Left ventricle myocardium inferior (tissue), 1 donor: ENCODE measurements around the gene SLC20A1. TPM values are rescaled to one million over a fixed set of nuclear protein-coding genes. Genes with fewer than 3 reads are reported as not detected.

Experiments
- DNase-seq: peaks from one replicate; pipeline ENCODE4 v3.0.0-alpha.2; 2020
- H3K27ac ChIP-seq: fragments of 200-600 bp; replicated peaks from 2 replicates; pipeline ENCODE4 v1.8.0; 2021
- H3K27me3 ChIP-seq: fragments of 200-600 bp; 2 replicates; pipeline ENCODE4 v1.8.0; 2021; ENCODE audit warnings: low read depth
- H3K36me3 ChIP-seq: fragments of 200-600 bp; 2 replicates; pipeline ENCODE4 v1.8.0; 2021
- H3K4me1 ChIP-seq: fragments of 200-600 bp; 2 replicates; pipeline ENCODE4 v1.8.0; 2021
- H3K4me3 ChIP-seq: fragments of 200-600 bp; 2 replicates; pipeline ENCODE4 v1.8.0; 2021; ENCODE audit warnings: mild to moderate bottlenecking, moderate library complexity
- H3K9me3 ChIP-seq: fragments of 200-600 bp; replicated peaks from 2 replicates; pipeline ENCODE4 v1.8.0; 2021
- CTCF ChIP-seq: fragments of 200-600 bp; IDR thresholded peaks from 2 replicates; pipeline ENCODE4 v1.8.0; 2021; ENCODE audit warnings: antibody characterized with exemption, mild to moderate bottlenecking, borderline replicate concordance
- intact Hi-C: fragments of 100-400 bp; cut with micrococcal nuclease; formaldehyde crosslinking; loops from one replicate; pipeline ENCODE4 v1.11.0; 2022
- total RNA-seq: library from RNA; stranded (reverse); fragmentation: NEBNext Ultra II Directional; extraction: Animal tissue kit (Norgen Biotek cat#: 25700); gene quantifications from one replicate; pipeline ENCODE4 v1.2.1, GENCODE V29; 2021
- donor health status: DM: no; HTN: yes; CAD: no; lungs with severe emphysema.

SLC20A1 gene
- total RNA-seq, 1 donor from 2014 or later = 10.5 TPM

GRCh38 chr2:112629224-112629623 lies 16.5 kb upstream of the SLC20A1 start:
- TF ChIP-seq CTCF = no peak
- Histone ChIP-seq H3K4me1 (peaks cover 40% of the 10 kb centered on the region), H3K4me3 (no peak overlapping the region), H3K27me3 (peaks cover 15% of the 10 kb centered on the region), H3K27ac (no peak overlapping the region), H3K36me3 (no peaks in the 10 kb centered on the region), H3K9me3 (no peaks in the 10 kb centered on the region)
- no peak for DNase-seq
- intact Hi-C loops = loop anchor here (10.0 kb wide), 2 partner anchors 56 to 96 kb away; partner anchors contain the start of gene NT5DC4

DNA sequence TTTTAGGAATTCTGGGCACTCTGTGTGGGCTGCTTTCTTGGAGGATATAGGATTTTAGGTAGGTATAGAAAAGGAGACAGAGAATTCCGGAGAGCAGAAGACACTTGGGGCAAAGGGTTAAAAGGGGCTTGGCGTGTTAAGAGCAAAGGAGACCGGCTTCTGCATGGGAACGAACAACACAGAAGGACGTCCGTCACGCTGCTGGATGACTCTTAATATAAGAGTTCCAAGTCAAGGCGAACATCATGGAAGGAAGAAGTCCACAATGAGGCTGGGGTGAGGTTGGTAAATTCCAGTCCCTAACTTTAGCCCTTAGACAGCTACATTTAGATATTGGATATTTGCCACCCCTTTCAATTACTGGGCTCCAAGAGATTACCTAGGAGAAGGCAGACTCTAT lies 15.9 kb upstream of the SLC20A1 start:
- Histone ChIP-seq H3K9me3 (no peaks in the 10 kb centered on the region), H3K36me3 (no peaks in the 10 kb centered on the region), H3K27me3 (peaks cover 15% of the 10 kb centered on the region), H3K4me1 (peaks cover 40% of the 10 kb centered on the region), H3K27ac (no peak overlapping the region), H3K4me3 (no peak overlapping the region)
- intact Hi-C loops = loop anchor here (10.0 kb wide), 2 partner anchors 55 to 95 kb away; partner anchors contain the start of gene NT5DC4
- DNase-seq = no peak
- TF ChIP-seq CTCF = no peak

DNA sequence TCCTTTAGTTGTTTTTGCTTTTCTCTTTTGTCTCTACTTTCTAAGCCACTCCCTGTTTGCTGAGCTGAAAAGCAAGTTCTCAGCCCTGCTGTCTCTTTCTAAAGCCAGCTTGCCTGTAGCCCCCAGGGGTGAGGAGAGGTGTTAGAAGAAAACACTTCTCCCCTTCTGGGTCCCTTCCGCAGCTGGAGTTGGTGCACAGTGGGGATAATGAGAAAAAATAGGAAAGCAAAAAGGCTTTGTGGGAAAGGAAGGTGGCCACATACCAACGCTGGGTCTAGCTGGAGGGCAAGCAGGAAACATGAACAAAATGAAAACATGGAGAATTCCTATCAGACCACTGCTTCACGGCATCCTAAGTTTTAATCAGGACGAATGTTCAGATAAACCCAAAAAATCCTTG lies 15.5 kb upstream of the SLC20A1 start:
- no peaks in the 10 kb centered on the region for H3K9me3 ChIP-seq
- no peak for TF ChIP-seq CTCF
- intact Hi-C loops = no loop called here
- peaks cover 40% of the 10 kb centered on the region for H3K4me1 ChIP-seq
- H3K36me3 ChIP-seq = no peaks in the 10 kb centered on the region
- H3K27ac ChIP-seq = no peak overlapping the region
- no peak for DNase-seq
- no peak overlapping the region for H3K4me3 ChIP-seq
- H3K27me3 ChIP-seq = peaks cover 15% of the 10 kb centered on the region

DNA sequence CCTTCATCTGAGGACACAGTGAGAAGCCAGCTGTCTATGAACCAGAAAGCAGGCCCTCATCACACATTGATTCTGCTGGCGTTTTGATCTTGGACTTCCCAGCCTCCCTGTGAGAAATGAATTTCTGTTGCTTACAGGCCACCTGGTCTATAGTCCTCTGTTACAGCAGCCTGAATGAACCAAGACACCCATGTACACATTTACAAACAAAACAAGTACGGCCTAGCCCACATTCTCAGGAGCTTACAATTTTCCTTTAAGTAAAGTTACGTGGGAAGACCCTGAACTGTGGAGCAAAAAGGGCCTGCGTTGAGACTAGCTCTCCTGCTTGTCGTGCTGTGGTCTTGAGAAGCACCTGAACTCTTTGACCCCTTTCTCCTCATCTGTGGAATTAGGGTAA lies 12.0 kb upstream of the SLC20A1 start:
- intact Hi-C loops = no loop called here
- Histone ChIP-seq H3K4me3 (no peak overlapping the region), H3K27me3 (peaks cover 15% of the 10 kb centered on the region), H3K36me3 (no peaks in the 10 kb centered on the region), H3K27ac (no peak overlapping the region), H3K9me3 (no peaks in the 10 kb centered on the region), H3K4me1 (peaks cover 14% of the 10 kb centered on the region)
- TF ChIP-seq CTCF = no peak
- no peak for DNase-seq

DNA sequence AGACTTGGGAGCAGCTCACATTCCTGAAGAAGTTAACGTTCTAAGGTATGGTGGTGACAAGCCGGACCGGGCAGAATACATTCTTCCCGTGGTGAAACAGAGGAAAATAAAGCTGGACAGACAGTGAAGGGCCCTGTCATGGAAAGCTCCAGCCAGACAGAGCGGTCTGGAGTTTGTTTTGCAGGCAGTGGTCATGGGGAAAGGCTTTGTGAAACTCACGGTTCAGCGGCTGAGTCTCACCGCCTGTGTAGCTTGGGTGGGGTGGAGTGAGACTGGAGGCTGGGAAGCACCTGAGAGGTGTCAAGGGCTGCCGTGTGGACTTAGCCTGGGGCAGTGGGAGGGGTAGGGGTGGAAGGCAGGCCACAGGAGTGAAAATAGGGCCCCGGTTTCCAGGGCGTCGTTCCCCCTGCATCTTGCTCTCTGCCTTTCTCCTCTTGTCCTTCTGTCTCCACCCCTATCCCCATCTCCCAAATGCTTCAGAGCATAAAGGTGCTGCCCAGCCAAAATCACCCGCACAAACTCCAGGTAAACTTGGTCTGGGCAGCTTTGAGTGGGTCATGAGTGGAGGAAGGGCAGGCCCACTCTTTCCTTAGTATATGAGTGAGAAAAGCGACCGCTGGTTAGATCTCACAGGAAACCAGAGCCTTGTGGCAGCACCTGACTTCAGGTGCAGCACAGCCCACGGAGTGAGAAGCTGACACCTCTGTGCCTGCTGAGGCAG lies 11.4 kb upstream of the SLC20A1 start:
- Histone ChIP-seq H3K27me3 (peaks cover 11% of the 10 kb centered on the region), H3K36me3 (no peaks in the 10 kb centered on the region), H3K27ac (no peak overlapping the region), H3K4me3 (no peak overlapping the region), H3K4me1 (peaks cover 14% of the 10 kb centered on the region), H3K9me3 (no peaks in the 10 kb centered on the region)
- intact Hi-C loops = no loop called here
- no peak for TF ChIP-seq CTCF
- no peak for DNase-seq
